HCT116 (cell line): ENCODE results near the gene CKLF.

Experiments used
- ATF3 ChIP-seq: IDR thresholded peaks from 2 replicates; pipeline ENCODE4 v1.6.1; 2012
- CTCF ChIP-seq, 3 experiments: fragments of 200-600 bp in 1 of 3; sonication (generic) in 1 of 3; IDR thresholded peaks in 2 of 3; conservative IDR thresholded peaks in 1 of 3; 2 replicates each; pipeline ENCODE4 v1.5.1; 2012 to 2017; ENCODE audit warnings: low read depth in 2 of 3, low read length in 2 of 3, antibody characterized with exemption in 1 of 3, borderline replicate concordance in 1 of 3, control low read depth in 1 of 3, mild to moderate bottlenecking in 1 of 3, mixed read lengths in 1 of 3, mixed run types in 1 of 3, moderate library complexity in 1 of 3; ENCODE audit not compliant: insufficient read depth in 1 of 3
- EZH2phosphoT487 ChIP-seq: fragments of 200-600 bp; IDR thresholded peaks from 2 replicates; pipeline ENCODE4 v1.6.1; 2018; ENCODE audit warnings: antibody characterized with exemption, borderline replicate concordance
- SP1 ChIP-seq: IDR thresholded peaks from 2 replicates; pipeline ENCODE4 v1.6.1; 2012; ENCODE audit warnings: low read depth
- TCF7L2 ChIP-seq: IDR thresholded peaks from 2 replicates; pipeline ENCODE4 v1.7.0; 2011; ENCODE audit warnings: borderline replicate concordance, inconsistent platforms; ENCODE audit not compliant: insufficient read depth, insufficient read length; ENCODE audit errors: extremely low read depth
- YY1 ChIP-seq: IDR thresholded peaks from 2 replicates; pipeline ENCODE4 v1.6.1; 2011; ENCODE audit warnings: low read length, low read depth, moderate library complexity, mild to moderate bottlenecking; ENCODE audit not compliant: insufficient replicate concordance; ENCODE audit errors: extremely low read depth

GRCh38 chr16:66563574-66564334, 11.4 kb downstream of the CKLF start:
- no peak for TF ChIP-seq CTCF (IDR thresholded peaks at IDR 0.05 in 2 of 3, conservative IDR thresholded peaks at IDR 0.05 in 1 of 3; ENCODE audit: borderline replicate concordance in 1 of 3, insufficient read depth in 1 of 3, low read depth in 2 of 3, low read length in 2 of 3)
- TF ChIP-seq YY1: no peak
- no peak for TF ChIP-seq TCF7L2
- TF ChIP-seq ATF3: no peak
- TF ChIP-seq EZH2phosphoT487: no peak
- no peak for TF ChIP-seq SP1
